Medulla oblongata (tissue), 1 donor: Measurements from ENCODE around the gene BMI1.
A peak's percentile ranks its signal among the peaks of the same experiment; 100 is the strongest.

ENCODE experiments used
- DNase-seq: peaks from one replicate; pipeline ENCODE4 v3.0.0-alpha.2; 2015; ENCODE audit errors: extremely low spot score

BMI1 gene

DNA sequence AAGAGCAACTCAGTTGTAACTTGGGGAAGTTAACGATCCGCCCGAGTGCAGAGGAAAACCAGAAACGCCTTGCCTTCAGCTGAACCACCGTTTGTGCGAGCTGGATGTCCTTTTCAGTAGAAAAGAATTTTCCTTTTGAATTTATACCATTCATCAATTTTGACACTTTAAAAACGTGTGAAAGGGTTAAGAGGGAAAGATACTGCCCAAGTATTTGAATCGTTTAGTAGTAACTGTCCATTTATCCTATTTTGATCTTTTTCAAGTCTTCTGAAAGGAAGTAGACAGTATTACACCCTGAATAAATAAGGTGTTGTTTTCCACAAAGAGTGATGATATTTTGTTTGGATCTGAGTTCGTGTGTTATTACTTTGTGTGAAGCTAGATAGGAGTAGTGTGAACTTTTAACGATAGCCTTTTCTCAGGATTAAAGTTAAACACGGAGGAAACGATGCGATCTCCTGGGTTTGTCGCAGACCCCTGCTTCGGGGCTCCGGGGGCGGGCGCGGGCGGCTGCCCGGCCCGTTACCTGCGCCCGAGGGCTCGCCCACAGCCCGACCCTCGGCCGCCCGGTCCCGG is 830 bp upstream of the BMI1 start:
- DNase-seq: peak; percentile 27

DNA sequence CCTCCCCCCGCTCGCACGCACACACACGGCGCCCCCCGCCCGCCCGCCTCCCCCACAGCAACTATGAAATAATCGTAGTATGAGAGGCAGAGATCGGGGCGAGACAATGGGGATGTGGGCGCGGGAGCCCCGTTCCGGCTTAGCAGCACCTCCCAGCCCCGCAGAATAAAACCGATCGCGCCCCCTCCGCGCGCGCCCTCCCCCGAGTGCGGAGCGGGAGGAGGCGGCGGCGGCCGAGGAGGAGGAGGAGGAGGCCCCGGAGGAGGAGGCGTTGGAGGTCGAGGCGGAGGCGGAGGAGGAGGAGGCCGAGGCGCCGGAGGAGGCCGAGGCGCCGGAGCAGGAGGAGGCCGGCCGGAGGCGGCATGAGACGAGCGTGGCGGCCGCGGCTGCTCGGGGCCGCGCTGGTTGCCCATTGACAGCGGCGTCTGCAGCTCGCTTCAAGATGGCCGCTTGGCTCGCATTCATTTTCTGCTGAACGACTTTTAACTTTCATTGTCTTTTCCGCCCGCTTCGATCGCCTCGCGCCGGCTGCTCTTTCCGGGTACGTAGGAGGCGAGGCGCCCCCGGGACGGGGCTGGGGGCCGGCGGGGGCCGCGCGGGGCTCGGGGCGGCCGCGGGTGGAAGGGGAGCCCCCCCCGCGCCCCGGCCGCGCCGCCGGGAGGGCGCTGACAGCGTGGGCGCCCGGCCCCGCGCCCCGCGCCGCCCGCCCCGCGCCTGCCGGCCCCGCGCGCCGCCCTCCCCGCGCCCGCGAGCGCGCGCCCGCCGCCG is 441 bp downstream of the BMI1 start:
- DNase-seq: peak; percentile 53

DNA sequence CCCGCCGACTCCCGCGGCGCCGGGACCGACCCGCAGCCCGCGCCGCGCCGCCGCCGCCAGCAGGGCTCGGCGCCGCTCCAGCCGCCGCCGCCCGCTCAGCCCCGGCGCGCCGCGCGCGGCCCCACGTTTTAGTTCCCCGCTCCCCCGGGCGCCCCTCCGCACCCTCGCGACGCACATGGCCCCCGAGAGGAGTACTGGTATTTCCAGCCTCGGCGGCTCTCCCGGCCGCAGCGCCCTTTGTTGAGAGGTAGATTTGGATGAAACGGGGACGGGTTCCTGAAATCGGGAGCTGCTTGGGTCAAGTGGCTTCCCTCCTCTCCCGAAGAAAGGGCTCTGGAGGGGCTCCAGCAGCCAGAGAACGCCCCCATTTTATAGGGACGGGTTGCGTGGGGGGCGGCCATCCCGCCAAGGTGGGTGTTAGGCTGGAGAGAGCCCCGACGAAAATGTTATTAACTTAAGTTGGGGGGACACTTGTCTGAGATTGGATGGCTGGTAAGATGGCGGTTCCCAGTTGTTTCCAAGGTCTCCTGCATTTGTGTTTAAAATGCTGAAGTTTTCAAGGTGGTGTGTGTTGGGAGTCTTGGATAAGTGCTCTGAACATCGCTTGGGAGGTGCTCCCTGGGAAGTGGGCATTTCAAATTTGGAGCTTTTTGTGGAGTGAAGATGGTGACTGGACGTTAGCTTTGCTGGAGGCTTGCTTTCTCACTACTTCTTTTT is 1.2 kb downstream of the BMI1 start:
- DNase-seq: peak; percentile 43

DNA sequence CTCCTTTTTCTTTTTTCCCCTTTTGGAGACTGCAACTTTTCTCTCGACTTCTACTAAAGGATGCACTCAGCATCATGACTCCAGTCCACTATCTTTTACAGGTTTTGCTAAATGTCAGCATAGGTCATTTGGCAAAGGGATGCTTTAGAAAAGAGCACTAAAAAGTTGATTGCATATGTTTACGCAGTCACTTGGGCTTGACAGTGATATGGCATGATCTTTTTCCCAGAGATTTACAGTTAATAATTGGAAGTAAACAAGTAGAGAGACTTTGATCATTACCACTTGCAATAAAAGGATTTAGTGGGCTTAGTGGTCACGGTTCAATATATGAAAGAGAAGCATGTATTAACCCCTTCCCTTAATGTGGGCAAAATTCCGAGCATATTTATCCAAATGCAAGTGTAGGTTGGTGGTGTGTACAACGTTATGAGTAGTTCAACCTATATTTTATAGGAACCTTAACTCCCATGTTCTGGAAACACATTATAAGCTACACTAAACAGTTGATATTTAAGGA is 1.8 kb downstream of the BMI1 start:
- DNase-seq: peak; percentile 45

DNA sequence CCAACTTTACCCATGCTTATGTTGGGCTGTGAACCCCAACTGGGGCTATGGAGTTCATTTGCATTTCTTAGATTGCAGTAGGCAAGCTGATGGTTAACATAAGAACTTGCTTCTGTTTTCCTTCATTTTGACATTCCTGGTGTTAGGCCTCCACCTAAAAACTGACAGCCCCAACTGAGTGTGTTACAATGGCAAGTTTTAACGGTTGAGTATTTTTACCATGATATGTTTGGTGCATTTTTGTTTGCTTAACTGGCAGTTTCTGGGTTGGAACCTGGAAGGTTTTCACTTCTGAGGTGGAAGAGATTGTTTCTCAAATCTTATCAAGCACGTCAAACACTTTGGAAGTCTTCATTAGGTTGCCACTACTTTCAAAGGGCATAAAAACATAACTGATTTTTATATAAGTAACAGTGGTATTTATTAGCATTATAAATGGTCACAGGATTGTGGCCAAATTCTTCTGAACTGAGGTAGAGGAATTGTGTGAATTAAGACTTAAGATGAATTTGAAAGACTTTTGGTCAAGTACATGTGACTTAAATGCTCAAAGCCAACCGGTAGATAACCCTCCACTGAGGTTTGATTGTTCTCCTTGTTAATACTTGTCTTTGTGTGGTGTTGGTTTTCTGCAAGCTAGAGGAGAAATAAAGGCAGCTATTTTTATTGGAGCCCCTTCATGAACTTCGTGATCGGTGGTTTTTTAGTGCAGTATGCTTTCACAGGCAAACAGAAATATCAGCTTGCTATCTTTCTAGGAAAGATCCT is 2.8 kb downstream of the BMI1 start:
- DNase-seq: peak; percentile 67

DNA sequence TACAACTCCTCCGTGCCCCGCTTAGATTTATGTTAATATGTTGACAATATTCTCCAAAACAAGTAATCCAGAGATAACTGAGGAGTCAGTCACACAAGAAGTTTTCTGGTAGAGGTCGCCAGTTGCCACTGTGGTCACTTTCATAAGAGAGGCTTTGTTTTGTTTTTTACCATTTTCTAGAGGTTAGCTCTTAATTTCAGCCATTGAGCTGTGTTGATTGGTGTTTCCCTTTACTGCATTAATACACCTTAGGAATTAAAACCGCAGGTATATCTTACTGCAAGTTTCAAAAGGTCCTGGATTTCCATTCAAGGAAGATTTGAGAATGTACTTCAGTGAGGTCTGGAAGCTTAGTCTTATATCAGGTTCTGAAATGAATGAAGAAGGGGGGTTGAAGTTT is 3.5 kb downstream of the BMI1 start:
- DNase-seq: peak; percentile 50

DNA sequence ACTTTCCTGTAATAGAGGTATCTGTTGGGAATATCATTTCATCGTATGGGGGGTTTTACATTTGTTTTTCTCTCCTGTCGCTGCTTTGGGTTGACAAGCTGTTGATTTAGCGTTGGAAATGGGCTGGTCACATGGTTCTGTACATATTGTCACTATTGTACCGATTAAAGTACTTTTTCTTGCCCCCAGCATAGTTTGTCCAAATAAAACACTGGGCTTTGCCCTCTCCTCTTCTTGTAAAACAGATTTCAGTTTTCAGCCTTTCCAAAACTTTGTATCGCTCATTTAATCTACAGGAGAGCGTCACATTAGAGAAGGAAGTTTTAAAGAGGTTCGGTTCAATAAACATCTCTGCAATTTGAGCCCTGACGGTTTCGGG is 4.0 kb downstream of the BMI1 start:
- DNase-seq: peak; percentile 40

DNA sequence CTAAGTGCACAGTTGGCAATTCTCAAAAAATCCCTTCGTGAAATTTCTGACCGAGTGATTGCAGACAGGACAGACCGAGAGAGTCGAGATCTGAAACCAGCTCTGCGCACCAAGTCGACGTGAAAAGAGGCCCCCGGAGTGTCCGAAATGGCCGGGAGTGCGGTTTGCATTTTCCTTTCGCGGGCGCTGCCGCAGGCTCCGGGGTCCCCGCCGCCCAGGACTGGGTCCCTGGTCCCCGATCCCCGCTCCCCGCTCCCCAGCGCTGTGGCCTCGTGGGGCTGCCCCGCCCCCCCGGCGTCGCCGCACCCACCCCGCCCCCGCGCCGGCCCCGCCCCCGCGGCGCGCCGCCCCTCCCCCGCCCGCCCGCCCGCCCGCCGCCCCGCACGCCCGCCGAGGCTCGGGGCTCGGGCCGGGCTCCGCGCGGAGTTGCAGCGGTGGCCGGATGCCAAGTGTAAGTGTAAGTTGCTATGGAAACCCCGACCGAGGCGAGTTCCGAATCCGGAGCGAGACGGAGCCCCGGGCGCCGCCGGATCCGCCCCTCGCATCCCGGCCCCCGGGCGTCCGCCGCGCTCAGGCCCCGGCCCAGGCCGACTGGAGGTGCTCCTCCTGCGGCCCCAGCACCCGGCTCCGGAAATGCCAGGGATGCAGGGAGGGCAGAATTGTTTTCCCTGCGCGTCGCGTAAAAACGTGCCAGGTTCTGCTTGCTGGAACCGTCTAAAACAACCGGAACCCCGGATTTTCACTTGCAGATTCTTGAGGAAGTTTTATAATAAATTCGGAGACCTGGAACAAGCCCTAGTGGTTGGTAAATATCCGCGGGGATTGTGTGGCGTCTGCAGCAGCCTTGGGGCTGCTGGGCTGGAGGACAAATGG is 4.6 kb downstream of the BMI1 start:
- DNase-seq: peak; percentile 57

DNA sequence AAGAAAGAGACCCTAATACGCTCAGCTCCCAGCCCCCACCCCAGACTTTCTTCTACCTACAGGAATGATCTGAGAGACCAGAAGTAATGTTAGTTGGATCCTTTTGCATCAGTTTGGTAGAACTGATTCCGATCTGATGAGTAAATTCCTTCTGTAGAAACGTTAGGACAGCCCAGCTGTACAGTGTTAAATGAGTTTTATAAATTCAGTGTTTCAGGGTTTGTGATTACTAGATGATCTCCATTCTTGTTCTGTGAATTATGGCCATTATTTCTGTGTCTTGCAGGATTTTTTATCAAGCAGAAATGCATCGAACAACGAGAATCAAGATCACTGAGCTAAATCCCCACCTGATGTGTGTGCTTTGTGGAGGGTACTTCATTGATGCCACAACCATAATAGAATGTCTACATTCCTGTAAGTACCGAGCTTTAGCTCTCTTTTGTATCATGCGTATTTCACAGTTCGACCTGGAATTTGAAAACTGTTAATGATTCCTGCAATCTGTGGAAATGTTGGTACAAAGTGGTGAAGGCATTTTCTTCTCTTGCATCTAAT is 5.3 kb downstream of the BMI1 start:
- DNase-seq: peak; percentile 27

DNA sequence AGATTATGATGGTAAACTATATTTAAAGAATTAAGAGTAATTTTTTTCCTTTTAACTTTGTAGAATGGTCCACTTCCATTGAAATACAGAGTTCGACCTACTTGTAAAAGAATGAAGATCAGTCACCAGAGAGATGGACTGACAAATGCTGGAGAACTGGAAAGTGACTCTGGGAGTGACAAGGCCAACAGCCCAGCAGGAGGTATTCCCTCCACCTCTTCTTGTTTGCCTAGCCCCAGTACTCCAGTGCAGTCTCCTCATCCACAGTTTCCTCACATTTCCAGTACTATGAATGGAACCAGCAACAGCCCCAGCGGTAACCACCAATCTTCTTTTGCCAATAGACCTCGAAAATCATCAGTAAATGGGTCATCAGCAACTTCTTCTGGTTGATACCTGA is 8.3 kb downstream of the BMI1 start:
- DNase-seq: no peak

DNA sequence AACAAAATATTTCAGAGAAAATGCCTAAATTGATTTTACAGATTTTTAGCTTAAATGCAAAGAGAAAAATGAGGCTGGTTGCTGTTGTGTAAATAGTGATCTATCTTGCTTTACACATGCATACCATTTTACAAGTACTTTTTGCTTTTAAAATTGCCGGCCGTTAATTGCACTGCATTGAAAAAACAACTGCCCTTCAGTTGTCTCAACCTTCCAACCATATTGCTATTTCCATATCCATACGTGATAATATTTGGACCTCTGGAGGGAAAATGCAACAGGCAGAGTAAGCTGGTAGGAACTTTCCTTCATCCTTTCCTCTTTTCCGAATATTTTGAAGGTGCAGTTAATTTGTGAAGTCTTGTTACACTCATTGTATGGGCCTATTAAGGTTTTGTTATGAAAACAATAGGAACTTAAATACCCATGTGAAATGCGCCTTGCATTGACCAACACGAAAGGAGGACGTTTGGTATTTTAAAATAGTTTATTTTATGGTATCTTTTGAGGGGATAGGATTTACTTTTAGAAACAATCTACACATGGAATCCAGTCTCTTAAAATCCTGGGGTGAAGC is 11.3 kb downstream of the BMI1 start:
- DNase-seq: no peak

DNA sequence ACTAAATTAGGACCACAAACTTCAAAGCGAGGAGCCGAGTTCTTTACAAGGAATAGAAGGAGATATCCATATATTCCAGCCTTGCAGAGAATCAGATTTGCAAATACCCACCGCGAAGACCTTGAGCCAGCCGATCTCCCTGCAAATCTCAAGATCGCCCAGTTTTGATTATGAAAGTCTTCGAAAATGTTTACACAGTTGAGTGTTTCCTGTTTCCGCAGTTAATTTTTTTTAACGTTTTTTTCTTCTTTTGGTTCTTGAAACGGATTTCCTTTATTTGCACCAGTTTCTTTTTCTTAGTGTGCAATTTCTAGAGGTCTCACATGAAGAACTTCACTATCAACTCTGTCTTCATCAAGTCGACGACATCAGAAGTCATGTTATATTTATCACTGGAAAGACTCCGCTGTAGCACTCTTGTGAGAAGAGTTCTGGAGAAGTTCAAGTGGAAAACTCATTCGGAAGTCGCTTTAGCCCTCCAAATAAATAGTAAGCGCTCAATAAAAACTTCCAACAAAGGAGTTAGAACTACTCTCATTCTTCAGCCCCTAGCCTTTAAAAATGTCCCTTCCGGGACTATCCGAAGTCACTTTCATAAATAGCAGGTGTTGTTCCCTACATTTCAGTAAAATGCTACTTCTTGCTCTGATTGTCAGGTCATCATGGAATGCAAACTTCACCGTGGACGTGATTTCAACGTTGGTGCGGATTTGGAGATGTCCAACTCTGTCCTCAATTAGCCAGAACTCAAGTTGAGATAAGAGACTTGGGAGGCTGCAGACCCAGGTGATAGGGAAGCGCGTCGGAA is 12.5 kb downstream of the BMI1 start:
- no peak for DNase-seq

DNA sequence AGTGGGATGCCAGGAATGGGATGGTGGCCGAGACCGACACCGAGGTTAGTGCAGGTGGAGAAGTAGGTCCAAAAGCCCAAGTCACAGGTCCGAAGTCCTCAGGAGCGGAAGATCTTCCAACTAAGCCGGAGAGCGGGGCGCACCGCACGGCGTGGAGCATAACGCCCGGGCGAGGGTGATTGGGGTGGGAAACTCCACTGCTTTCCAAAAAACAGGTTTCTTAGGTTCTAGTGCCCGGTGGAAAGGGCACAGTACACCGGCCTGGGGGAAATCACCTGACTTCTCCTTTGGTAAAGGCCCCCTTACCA is 13.0 kb downstream of the BMI1 start:
- DNase-seq: no peak

DNA sequence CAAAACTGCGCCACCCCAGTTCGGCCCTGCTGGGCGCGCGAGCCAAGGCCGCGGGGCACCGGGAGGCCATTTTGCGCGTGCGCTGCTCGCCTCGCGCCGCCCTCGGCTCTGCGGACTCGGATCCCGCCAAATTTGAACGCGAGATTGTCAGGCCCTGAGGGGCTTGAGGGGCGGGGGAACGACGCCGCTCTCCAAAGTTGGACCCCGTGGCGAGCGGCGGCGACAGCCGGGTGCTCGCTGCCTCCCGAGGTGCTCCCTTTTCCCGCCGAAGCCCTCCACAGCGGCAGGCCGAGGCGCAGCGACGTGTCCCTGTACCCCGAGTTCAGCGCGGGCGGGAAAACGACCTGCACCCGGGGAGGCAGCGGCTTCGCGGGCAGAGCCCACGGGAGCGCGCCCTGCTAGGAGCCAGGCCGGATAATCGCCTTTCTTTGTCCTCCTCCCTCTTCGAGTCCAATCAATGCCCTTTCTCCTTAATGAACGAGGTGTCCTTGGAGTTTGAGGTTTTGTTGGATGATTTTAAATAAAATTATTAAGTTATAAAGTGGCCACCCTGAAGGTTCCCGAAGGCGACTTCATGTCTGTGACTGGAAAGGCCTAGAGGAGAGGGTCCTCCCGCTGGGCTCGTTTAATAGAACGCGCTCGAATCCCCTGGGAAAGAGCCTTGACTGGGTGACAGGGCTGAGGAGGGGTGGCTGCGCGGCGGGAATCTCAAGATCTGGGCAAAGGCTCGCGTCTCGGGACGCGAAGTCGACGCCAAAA is 13.7 kb downstream of the BMI1 start:
- DNase-seq: no peak

DNA sequence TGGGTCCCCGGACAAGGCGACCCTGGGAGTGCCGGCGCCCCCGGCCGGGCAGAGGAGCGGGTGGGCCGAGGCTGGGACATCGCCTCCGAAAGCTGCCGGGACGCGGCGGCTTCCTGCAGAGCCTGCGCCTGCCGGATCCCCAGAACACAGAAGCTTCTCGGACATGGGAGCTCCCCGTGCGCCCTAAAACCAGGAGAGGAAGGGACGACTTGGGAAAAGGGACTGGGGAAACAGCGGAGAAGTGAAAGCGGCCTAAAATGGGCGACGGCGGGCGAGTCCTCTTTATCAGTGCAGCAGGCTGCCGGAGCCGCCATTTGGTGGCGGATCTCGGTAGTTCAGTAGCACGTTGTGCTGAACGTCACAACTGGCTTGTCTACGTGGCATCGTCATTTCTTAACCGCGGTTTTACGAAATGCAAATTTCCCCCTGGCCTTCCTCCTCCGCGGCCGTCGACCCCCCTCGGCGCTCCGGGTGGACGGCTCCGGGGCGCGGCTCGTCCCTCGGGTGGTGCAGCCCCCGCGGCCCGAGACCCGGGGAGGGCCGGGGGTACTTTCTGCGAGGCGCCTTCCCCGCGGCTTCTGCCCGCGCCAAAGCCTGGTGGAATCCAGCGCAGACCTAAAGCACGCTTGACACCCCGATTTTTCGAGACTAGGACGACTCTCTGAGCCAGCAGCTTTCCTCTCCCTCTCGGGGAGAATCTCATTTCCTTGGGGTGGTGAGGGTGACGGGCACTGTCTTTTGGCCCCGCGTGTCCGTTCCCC is 14.5 kb downstream of the BMI1 start:
- peak; percentile 51 for DNase-seq

DNA sequence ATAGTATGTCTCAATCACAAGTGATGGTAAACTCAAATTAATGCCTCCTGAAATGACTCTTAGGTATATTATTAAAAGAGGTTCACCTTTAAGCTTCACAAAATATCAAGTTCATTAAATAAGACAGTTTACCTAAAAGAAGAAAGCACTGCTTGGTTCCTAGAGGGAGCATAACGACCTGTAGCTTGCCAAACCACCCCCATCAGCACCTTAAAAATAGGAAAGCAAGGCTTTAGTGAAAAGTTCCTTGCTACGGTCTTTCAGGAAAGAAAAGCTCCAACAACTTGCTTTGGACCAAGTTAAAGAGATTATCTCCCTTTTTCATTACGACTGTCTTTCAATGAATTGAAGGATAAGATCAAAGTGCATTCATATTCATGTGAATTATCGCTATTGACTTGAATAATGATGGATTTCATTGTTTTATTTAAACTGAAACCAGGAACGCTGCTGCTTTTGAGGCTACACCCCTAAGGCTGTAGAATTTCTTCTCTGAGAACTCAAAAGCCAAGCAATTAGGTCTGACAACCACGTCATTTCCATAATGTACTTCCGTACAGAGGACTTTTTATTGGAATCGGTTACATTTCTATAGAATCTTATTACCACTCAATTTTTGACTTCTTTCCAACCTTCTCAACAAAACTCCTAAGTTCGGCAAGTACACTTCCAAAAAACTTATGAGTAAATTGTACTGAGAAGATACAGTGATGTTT is 17.4 kb downstream of the BMI1 start:
- no peak for DNase-seq

DNA sequence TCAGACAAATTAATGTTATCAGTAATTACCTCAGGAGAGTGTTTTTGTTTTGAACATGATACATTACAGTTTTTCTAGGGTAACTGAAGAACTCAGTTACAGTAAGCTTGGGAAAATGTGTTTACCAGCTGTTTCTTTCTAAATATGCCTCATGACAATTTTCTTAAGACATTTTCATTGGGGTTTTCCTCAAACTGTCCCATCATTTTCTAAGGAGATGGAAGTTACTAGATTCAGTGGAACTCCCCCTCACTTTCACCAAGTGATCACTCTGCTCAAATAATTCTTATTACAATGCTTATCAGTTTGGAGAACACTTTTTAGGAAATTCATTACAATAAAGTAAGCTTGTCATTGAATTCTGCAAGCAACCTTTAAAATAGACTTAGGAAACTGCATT is 18.0 kb downstream of the BMI1 start:
- no peak for DNase-seq
